Testis (tissue), 3 donors: ENCODE measurements around the gene TMIGD2. TPM values are rescaled to one million over a fixed set of nuclear protein-coding genes. Genes with fewer than 3 reads are reported as not detected.
A peak's percentile ranks its signal among the peaks of the same experiment; 100 is the strongest.

Source experiments
- DNase-seq: peaks from one replicate; pipeline ENCODE4 v3.0.0-alpha.2; 2019
- H3K27ac ChIP-seq, 2 donors: fragments of 200-600 bp; sonication (generic); one replicate each; pipeline ENCODE4 v1.5.1; 2019
- H3K27me3 ChIP-seq: fragments of 200-600 bp; sonication (generic); one replicate; pipeline ENCODE4 v1.5.1; 2019
- H3K36me3 ChIP-seq: fragments of 200-600 bp; sonication (generic); one replicate; pipeline ENCODE4 v1.5.1; 2017; ENCODE audit warnings: low read depth; ENCODE audit errors: missing control alignments
- H3K4me1 ChIP-seq: fragments of 200-600 bp; sonication (generic); one replicate; pipeline ENCODE4 v1.5.1; 2019
- H3K4me3 ChIP-seq, 2 donors: fragments of 200-600 bp; sonication (generic); one replicate each; pipeline ENCODE4 v1.5.1; 2017 to 2019
- H3K9me3 ChIP-seq: fragments of 200-600 bp; sonication (generic); one replicate; pipeline ENCODE4 v1.5.1; 2017
- CTCF ChIP-seq, 3 experiments: fragments of 450-650 bp in 2 of 3; fragments of 200-600 bp in 1 of 3; sonication (generic) in 1 of 3; IDR thresholded peaks; one replicate each; pipeline ENCODE4 v1.5.1; 2016 to 2019; ENCODE audit warnings: antibody characterized with exemption in 3 of 3, mild to moderate bottlenecking in 2 of 3, moderate library complexity in 1 of 3
- POLR2A ChIP-seq: fragments of 450-650 bp; IDR thresholded peaks from one replicate; pipeline ENCODE4 v1.6.1; 2017; ENCODE audit warnings: antibody characterized with exemption, mild to moderate bottlenecking, moderate library complexity
- WGBS, 2 donors: methylation state at CpG; one replicate each; pipeline ENCODE4 v1.1.5; 2018; 5-methylcytosine and 5-hydroxymethylcytosine counted together
- intact Hi-C: fragments of 100-400 bp; cut with DNase I; formaldehyde crosslinking; loops from one replicate; pipeline ENCODE4 v1.15.1; 2023; ENCODE audit warnings: low total_unique reads
- polyA plus RNA-seq: library from polyadenylated mRNA; stranded (reverse); fragments of 350-450 nt; fragmentation: Illumina TruSeq; extraction: RNeasy Lipid Tissue Mini Kit (QIAGEN cat#74804); gene quantifications from one replicate; pipeline ENCODE4 v1.2.3, GENCODE V29; 2014; ENCODE audit warnings: low read depth, low replicate concordance; ENCODE audit not compliant: insufficient read depth
- total RNA-seq, 2 donors: library from RNA; depleted of rRNA; stranded (reverse); fragments of >200 nt; gene quantifications; one replicate each; pipeline ENCODE4 v1.2.3, GENCODE V29; 2016

TMIGD2 gene
- total and polyA plus RNA-seq, 3 donors from 2014 or later: 0.47 to 1.1 (median 0.83) TPM

GRCh38 chr19:4268816-4269430 is 33.3 kb downstream of the TMIGD2 start:
- Histone ChIP-seq H3K4me1 (no peaks in the 10 kb centered on the region), H3K36me3 (no peaks in the 10 kb centered on the region), H3K27me3 (no peaks in the 10 kb centered on the region), H3K4me3 (no peak overlapping the region), H3K27ac (no peak overlapping the region), H3K9me3 (no peaks in the 10 kb centered on the region)
- WGBS, 2 donors: 85 to 89% methylated on average over 12 to 13 of the region's 13 CpGs
- intact Hi-C loops: no loop called here
- DNase-seq: no peak
- TF ChIP-seq CTCF (IDR thresholded peaks at IDR 0.05) (no peak), POLR2A (no peak)

- TF ChIP-seq POLR2A (no peak), CTCF (IDR thresholded peaks at IDR 0.05) (no peak)
- H3K4me3 ChIP-seq: no peak overlapping the region
- no peaks in the 10 kb centered on the region for H3K36me3 ChIP-seq
- 92 to 94% methylated on average over 29 to 30 of the region's 30 CpGs for WGBS, 2 donors
- H3K27me3 ChIP-seq: no peaks in the 10 kb centered on the region
- no peaks in the 10 kb centered on the region for H3K4me1 ChIP-seq
- no peak overlapping the region for H3K27ac ChIP-seq
- DNase-seq: no peak
- intact Hi-C loops: no loop called here
- no peaks in the 10 kb centered on the region for H3K9me3 ChIP-seq
Measured at GRCh38 chr19:4267901-4268815, 34.0 kb downstream of the TMIGD2 start.

- Histone ChIP-seq H3K4me1 (no peaks in the 10 kb centered on the region), H3K27me3 (no peaks in the 10 kb centered on the region), H3K36me3 (no peaks in the 10 kb centered on the region), H3K4me3 (no peak overlapping the region), H3K9me3 (no peaks in the 10 kb centered on the region), H3K27ac (no peak overlapping the region)
- 48 to 58% methylated on average over 19 to 21 of the region's 21 CpGs for WGBS, 2 donors
- DNase-seq: peak; percentile 74
- intact Hi-C loops: no loop called here
- TF ChIP-seq CTCF (IDR thresholded peaks at IDR 0.05) (peak; percentile 57 to 86 (median 68)), POLR2A (no peak)
Measured at GRCh38 chr19:4267101-4267900, 34.9 kb downstream of the TMIGD2 start.

- WGBS, 2 donors: 87 to 88% methylated on average over 18 of the region's 18 CpGs
Measured at GRCh38 chr19:4266253-4267000, 35.8 kb downstream of the TMIGD2 start.

More at GRCh38 chr19:4266253-4267000, 35.8 kb downstream of the TMIGD2 start:
- DNase-seq: no peak
- H3K4me3 ChIP-seq: no peak overlapping the region
- intact Hi-C loops: no loop called here
- H3K4me1 ChIP-seq: no peaks in the 10 kb centered on the region
- no peaks in the 10 kb centered on the region for H3K36me3 ChIP-seq
- no peak for TF ChIP-seq POLR2A
- TF ChIP-seq CTCF (IDR thresholded peaks at IDR 0.05): no peak
- H3K9me3 ChIP-seq: no peaks in the 10 kb centered on the region
- no peaks in the 10 kb centered on the region for H3K27me3 ChIP-seq
- no peak overlapping the region for H3K27ac ChIP-seq
